Kidney (tissue), 14 donors: ENCODE measurements around the gene MSL1. TPM values are rescaled to one million over a fixed set of nuclear protein-coding genes. Genes with fewer than 3 reads are reported as not detected.

ENCODE experiments used
- DNase-seq, 5 donors: peaks; one replicate each; pipeline ENCODE4 v3.0.0-alpha.2; 2013 to 2020
- FAIRE-seq: peaks from 2 replicates; lab custom pipeline; 2012; peaks lifted over from hg19 to GRCh38; lab: Jason Lieb, UNC
- H3K27ac ChIP-seq, 2 donors: one replicate each; pipeline ENCODE4 v1.7.0; 2013; ENCODE audit warnings: low read depth in 2 of 2, low read length in 2 of 2, inconsistent platforms in 1 of 2
- H3K27me3 ChIP-seq: one replicate; pipeline ENCODE4 v1.7.1; 2013; ENCODE audit warnings: low read length, inconsistent platforms; ENCODE audit not compliant: control insufficient read depth, insufficient read depth
- H3K36me3 ChIP-seq, 3 donors: one replicate each; pipeline versions ENCODE4 v1.7.0 to v1.7.1; 2013; ENCODE audit warnings: low read length in 3 of 3, control low read depth in 1 of 3, inconsistent platforms in 1 of 3; ENCODE audit not compliant: insufficient read depth in 3 of 3, control insufficient read depth in 2 of 3
- H3K4me1 ChIP-seq, 3 donors: one replicate each; pipeline versions ENCODE4 v1.7.0 to v1.7.1; 2013; ENCODE audit warnings: low read length in 3 of 3, inconsistent platforms in 1 of 3, low read depth in 1 of 3; ENCODE audit not compliant: control insufficient read depth in 2 of 3, insufficient read depth in 2 of 3
- H3K4me3 ChIP-seq, 3 donors: one replicate each; pipeline versions ENCODE4 v1.7.0 to v1.8.1; 2013; ENCODE audit warnings: low read length in 3 of 3, control low read depth in 1 of 3, inconsistent platforms in 1 of 3
- H3K9ac ChIP-seq, 3 donors: one replicate each; pipeline versions ENCODE4 v1.7.0 to v1.7.1; 2013; ENCODE audit warnings: low read length in 3 of 3, control low read depth in 1 of 3, inconsistent platforms in 1 of 3
- H3K9me3 ChIP-seq, 3 donors: one replicate each; pipeline versions ENCODE4 v1.7.0 to v1.7.1; 2013; ENCODE audit warnings: low read length in 3 of 3, control low read depth in 1 of 3, inconsistent platforms in 1 of 3; ENCODE audit not compliant: control insufficient read depth in 2 of 3, insufficient read depth in 1 of 3
- CTCF ChIP-seq: IDR thresholded peaks from 3 replicates; pipeline ENCODE4 v1.5.1; 2012; ENCODE audit warnings: mild to moderate bottlenecking, moderate library complexity, borderline replicate concordance; ENCODE audit not compliant: insufficient read depth; ENCODE audit errors: extremely low read depth
- intact Hi-C: fragments of 100-400 bp; cut with DNase I; formaldehyde crosslinking; loops from one replicate; pipeline ENCODE4 v1.11.1; 2022
- polyA plus RNA-seq: library from polyadenylated mRNA; stranded (reverse); fragments of 350-450 nt; fragmentation: Illumina TruSeq; extraction: RNeasy Lipid Tissue Mini Kit (QIAGEN cat#74804); gene quantifications from one replicate; pipeline ENCODE4 v1.2.3, GENCODE V29; 2014; ENCODE audit warnings: low read depth, low replicate concordance; ENCODE audit not compliant: insufficient read depth
- total RNA-seq: library from RNA; stranded (reverse); fragmentation: NEBNext Ultra II Directional; extraction: Animal tissue kit (Norgen Biotek cat#: 25700); gene quantifications from one replicate; pipeline ENCODE4 v1.2.1, GENCODE V29; 2021
- donor health status: control.
- donor health status: control.
- donor health status: control.
- donor health status: control.
- donor health status: control.
- donor health status: DM: yes; HTN: yes; CAD: no.
- donor health status: Normal renal cell carcinoma (clear cell type).

MSL1 gene
- total and polyA plus RNA-seq, 2 donors from 2014 or later: 34.9 to 75.4 TPM

- H3K36me3 ChIP-seq: no peaks in the 10 kb centered on the region
- no peak for TF ChIP-seq CTCF
- FAIRE-seq (no peak), DNase-seq (no peak)
- H3K27ac ChIP-seq: no peak overlapping the region
- intact Hi-C loops: no loop called here
- no peak overlapping the region for H3K4me3 ChIP-seq
- H3K4me1 ChIP-seq: peaks cover 20 to 62% (median 43%) of the 10 kb centered on the region in 3 donors
- no peaks in the 10 kb centered on the region for H3K27me3 ChIP-seq
- H3K9me3 ChIP-seq: no peaks in the 10 kb centered on the region
- H3K9ac ChIP-seq: no peak overlapping the region
Observed at GRCh38 chr17:40104594-40105486, 16.9 kb upstream of the MSL1 start.

GRCh38 chr17:40105861-40106759 lies 15.7 kb upstream of the MSL1 start:
- Histone ChIP-seq H3K27me3 (no peaks in the 10 kb centered on the region), H3K9me3 (no peaks in the 10 kb centered on the region), H3K4me1 (peaks cover 19 to 70% (median 51%) of the 10 kb centered on the region in 3 donors), H3K27ac (peak overlapping the region; percentile 23 to 96), H3K9ac (no peak overlapping the region), H3K4me3 (no peak overlapping the region), H3K36me3 (no peaks in the 10 kb centered on the region)
- intact Hi-C loops: no loop called here
- FAIRE-seq (no peak), DNase-seq (peak in 1 of 5 donors; percentile 55)
- no peak for TF ChIP-seq CTCF

GRCh38 chr17:40106760-40107521 lies 14.8 kb upstream of the MSL1 start:
- FAIRE-seq (no peak), DNase-seq (peak in 3 of 5 donors; percentile 45 to 86 (median 70))
- TF ChIP-seq CTCF: no peak
- Histone ChIP-seq H3K27ac (peak overlapping the region; percentile 94 to 96), H3K9me3 (no peaks in the 10 kb centered on the region), H3K27me3 (no peaks in the 10 kb centered on the region), H3K36me3 (no peaks in the 10 kb centered on the region), H3K4me1 (peaks cover 18 to 72% (median 53%) of the 10 kb centered on the region in 3 donors), H3K4me3 (peak overlapping the region in 1 of 3 donors; percentile 21), H3K9ac (peak overlapping the region in 1 of 3 donors; percentile 67)
- intact Hi-C loops: no loop called here
